Right lobe of liver (tissue), 4 donors: ENCODE results near the gene SELENOP.

Experiments used
- POLR2A ChIP-seq: fragments of 450-650 bp; IDR thresholded peaks from one replicate; pipeline ENCODE4 v1.6.1; 2017; ENCODE audit warnings: antibody characterized with exemption, mild to moderate bottlenecking
- TF ChIP-seq, protein P1 (sequence below), 4 donors: fragments of 200-600 bp in 3 of 4; fragments of 450-650 bp in 1 of 4; IDR thresholded peaks; one replicate each; pipeline versions ENCODE4 v1.5.1 to v1.8.0; 2016 to 2022; ENCODE audit warnings: antibody characterized with exemption in 4 of 4, mild to moderate bottlenecking in 2 of 4
- donor health status: DM: no; HTN: no; CAD: no.
- donor health status: DM: no; HTN: no; CAD: no.
- donor health status: DM: no; HTN: yes; CAD: no.

DNA sequence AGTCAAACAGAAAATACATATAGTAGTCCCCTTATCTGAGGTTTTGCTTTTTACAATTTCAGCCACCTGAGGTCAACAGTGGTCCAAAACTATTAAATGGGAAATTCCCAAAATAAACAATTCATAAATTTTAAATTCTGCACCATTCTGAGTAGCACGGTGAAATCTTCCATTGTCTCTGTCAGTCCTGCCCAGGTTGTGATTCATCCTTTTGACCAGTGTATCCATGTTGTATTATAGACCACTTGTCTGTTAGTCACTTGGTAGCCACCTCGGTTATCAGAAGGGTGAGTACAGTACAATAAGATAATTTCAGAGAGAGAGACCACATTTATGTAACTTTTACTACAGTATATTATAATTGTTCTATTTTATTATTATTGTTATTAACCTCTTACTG is 52.2 kb downstream of the SELENOP start:
- TF ChIP-seq, protein P1, sequence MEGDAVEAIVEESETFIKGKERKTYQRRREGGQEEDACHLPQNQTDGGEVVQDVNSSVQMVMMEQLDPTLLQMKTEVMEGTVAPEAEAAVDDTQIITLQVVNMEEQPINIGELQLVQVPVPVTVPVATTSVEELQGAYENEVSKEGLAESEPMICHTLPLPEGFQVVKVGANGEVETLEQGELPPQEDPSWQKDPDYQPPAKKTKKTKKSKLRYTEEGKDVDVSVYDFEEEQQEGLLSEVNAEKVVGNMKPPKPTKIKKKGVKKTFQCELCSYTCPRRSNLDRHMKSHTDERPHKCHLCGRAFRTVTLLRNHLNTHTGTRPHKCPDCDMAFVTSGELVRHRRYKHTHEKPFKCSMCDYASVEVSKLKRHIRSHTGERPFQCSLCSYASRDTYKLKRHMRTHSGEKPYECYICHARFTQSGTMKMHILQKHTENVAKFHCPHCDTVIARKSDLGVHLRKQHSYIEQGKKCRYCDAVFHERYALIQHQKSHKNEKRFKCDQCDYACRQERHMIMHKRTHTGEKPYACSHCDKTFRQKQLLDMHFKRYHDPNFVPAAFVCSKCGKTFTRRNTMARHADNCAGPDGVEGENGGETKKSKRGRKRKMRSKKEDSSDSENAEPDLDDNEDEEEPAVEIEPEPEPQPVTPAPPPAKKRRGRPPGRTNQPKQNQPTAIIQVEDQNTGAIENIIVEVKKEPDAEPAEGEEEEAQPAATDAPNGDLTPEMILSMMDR (IDR thresholded peaks at IDR 0.05) = no peak
- TF ChIP-seq POLR2A = no peak
